ENCODE results near the gene TIMMDC1. TPM values are rescaled to one million over a fixed set of nuclear protein-coding genes. Genes with fewer than 3 reads are reported as not detected.

Gene TIMMDC1
- total and polyA plus RNA-seq, 2 of the 13 experiments (the other 11 are each of a cell fraction or from before 2014, with no cell fraction given) = 50.0 to 77.8 TPM

GRCh38 chr3:119463171-119464169, 34.9 kb upstream of the TIMMDC1 start, which contains the start of gene TMEM39A (continued):
- peak; percentile 80; the same call in 1 of the 2 replicates for TF ChIP-seq REPIN1 (CRISPR knock-in tag; IDR thresholded peaks at IDR 0.05; ENCODE audit: borderline replicate concordance, low read depth)
- TF ChIP-seq ZNF770 (CRISPR knock-in tag; IDR thresholded peaks at IDR 0.05) = peak; percentile 7; the same call in 1 of the 2 replicates
- TF ChIP-seq, protein P1, sequence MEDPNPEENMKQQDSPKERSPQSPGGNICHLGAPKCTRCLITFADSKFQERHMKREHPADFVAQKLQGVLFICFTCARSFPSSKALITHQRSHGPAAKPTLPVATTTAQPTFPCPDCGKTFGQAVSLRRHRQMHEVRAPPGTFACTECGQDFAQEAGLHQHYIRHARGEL (CRISPR knock-in tag; IDR thresholded peaks at IDR 0.05) = no peak
- no peak for TF ChIP-seq ZBTB8A (CRISPR knock-in tag; IDR thresholded peaks at IDR 0.05; ENCODE audit: borderline replicate concordance, low read depth)
- 0 out of 2 replicates have a peak, but pooled peaks have one; percentile 48 for TF ChIP-seq SIX1 (CRISPR knock-in tag; IDR thresholded peaks at IDR 0.05; ENCODE audit: borderline replicate concordance)
- TF ChIP-seq MLLT10 (CRISPR knock-in tag; IDR thresholded peaks at IDR 0.05) = no peak
- TF ChIP-seq MTA1 (CRISPR knock-in tag; IDR thresholded peaks at IDR 0.05; ENCODE audit: borderline replicate concordance) = 0 out of 2 replicates have a peak, but pooled peaks have one; percentile 32
- TF ChIP-seq ARNT2 (CRISPR knock-in tag; IDR thresholded peaks at IDR 0.05; ENCODE audit: low read depth) = peak; percentile 53; the same call in 1 of the 2 replicates
- TF ChIP-seq ZNF678 (CRISPR knock-in tag; IDR thresholded peaks at IDR 0.05) = no peak
- TF ChIP-seq, protein P2, sequence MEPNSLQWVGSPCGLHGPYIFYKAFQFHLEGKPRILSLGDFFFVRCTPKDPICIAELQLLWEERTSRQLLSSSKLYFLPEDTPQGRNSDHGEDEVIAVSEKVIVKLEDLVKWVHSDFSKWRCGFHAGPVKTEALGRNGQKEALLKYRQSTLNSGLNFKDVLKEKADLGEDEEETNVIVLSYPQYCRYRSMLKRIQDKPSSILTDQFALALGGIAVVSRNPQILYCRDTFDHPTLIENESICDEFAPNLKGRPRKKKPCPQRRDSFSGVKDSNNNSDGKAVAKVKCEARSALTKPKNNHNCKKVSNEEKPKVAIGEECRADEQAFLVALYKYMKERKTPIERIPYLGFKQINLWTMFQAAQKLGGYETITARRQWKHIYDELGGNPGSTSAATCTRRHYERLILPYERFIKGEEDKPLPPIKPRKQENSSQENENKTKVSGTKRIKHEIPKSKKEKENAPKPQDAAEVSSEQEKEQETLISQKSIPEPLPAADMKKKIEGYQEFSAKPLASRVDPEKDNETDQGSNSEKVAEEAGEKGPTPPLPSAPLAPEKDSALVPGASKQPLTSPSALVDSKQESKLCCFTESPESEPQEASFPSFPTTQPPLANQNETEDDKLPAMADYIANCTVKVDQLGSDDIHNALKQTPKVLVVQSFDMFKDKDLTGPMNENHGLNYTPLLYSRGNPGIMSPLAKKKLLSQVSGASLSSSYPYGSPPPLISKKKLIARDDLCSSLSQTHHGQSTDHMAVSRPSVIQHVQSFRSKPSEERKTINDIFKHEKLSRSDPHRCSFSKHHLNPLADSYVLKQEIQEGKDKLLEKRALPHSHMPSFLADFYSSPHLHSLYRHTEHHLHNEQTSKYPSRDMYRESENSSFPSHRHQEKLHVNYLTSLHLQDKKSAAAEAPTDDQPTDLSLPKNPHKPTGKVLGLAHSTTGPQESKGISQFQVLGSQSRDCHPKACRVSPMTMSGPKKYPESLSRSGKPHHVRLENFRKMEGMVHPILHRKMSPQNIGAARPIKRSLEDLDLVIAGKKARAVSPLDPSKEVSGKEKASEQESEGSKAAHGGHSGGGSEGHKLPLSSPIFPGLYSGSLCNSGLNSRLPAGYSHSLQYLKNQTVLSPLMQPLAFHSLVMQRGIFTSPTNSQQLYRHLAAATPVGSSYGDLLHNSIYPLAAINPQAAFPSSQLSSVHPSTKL (CRISPR knock-in tag; IDR thresholded peaks at IDR 0.05) = peak; percentile 76
- TF ChIP-seq, protein P3, sequence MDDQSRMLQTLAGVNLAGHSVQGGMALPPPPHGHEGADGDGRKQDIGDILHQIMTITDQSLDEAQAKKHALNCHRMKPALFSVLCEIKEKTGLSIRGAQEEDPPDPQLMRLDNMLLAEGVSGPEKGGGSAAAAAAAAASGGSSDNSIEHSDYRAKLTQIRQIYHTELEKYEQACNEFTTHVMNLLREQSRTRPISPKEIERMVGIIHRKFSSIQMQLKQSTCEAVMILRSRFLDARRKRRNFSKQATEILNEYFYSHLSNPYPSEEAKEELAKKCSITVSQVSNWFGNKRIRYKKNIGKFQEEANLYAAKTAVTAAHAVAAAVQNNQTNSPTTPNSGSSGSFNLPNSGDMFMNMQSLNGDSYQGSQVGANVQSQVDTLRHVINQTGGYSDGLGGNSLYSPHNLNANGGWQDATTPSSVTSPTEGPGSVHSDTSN (CRISPR knock-in tag; IDR thresholded peaks at IDR 0.05; ENCODE audit: borderline replicate concordance) = 0 out of 2 replicates have a peak, but pooled peaks have one; percentile 12
- no peak for TF ChIP-seq PTBP1 (IDR thresholded peaks at IDR 0.05; ENCODE audit: low read depth, low read length, poor library complexity, severe bottlenecking)
- no peak; the same call in 1 of the 2 replicates for TF ChIP-seq SOX13 (IDR thresholded peaks at IDR 0.05)
- TF ChIP-seq SOX13 (CRISPR knock-in tag; conservative IDR thresholded peaks at IDR 0.05 in 1 of 2, IDR thresholded peaks at IDR 0.05 in 1 of 2) = peak in 1 of 2 experiments; percentile 51; a peak in 2 of 4 replicates
- no peak for TF ChIP-seq RBM22 (optimal IDR thresholded peaks at IDR 0.05; ENCODE audit: low read length)
- peak; percentile 84 for TF ChIP-seq MED1 (CRISPR knock-in tag; IDR thresholded peaks at IDR 0.05)
- peak; percentile 49 for TF ChIP-seq U2AF1 (optimal IDR thresholded peaks at IDR 0.05; ENCODE audit: low read depth, low read length)

Data from HepG2 (cell line).